GM23338 (cell line): ENCODE data around the gene ARHGEF38.

ENCODE experiments used
- CTCF ChIP-seq, 2 experiments: fragments of 200-600 bp in 1 of 2; sonication (generic) in 1 of 2; conservative IDR thresholded peaks; 2 replicates each; pipeline versions ENCODE4 v1.5.1 to v1.6.1; 2016 to 2017; ENCODE audit warnings: antibody characterized with exemption in 2 of 2, low read depth in 2 of 2, mild to moderate bottlenecking in 2 of 2, moderate library complexity in 1 of 2
- EZH2 ChIP-seq: fragments of 200-600 bp; sonication (generic); IDR thresholded peaks from one replicate; pipeline ENCODE4 v1.8.0; 2017; ENCODE audit warnings: antibody characterized with exemption, mild to moderate bottlenecking, low read depth; ENCODE audit not compliant: unreplicated experiment
- EZH2phosphoT487 ChIP-seq: fragments of 200-600 bp; sonication (generic); IDR thresholded peaks from one replicate; pipeline ENCODE4 v1.8.1; 2018; ENCODE audit warnings: antibody characterized with exemption; ENCODE audit not compliant: unreplicated experiment
- JUNB ChIP-seq: IDR thresholded peaks from one replicate; pipeline ENCODE4 v1.6.1; 2016; ENCODE audit warnings: antibody characterized with exemption; ENCODE audit not compliant: unreplicated experiment
- REST ChIP-seq: IDR thresholded peaks from one replicate; pipeline ENCODE4 v1.6.1; 2018; ENCODE audit warnings: antibody characterized with exemption; ENCODE audit not compliant: unreplicated experiment

GRCh38 chr4:105598787-105599186, 46.4 kb downstream of the ARHGEF38 start:
- TF ChIP-seq CTCF (conservative IDR thresholded peaks at IDR 0.05; ENCODE audit: low read depth in 2 of 2) (no peak), JUNB (no peak), EZH2 (no peak), REST (no peak), EZH2phosphoT487 (no peak)
